Endothelial cell of umbilical vein (primary cell): ENCODE measurements around the gene TRMT112.

Source experiments
- CTCF ChIP-seq, 2 donors: IDR thresholded peaks; 1 replicate in 1 of 2; 2 replicates in 1 of 2; pipeline ENCODE4 v1.5.1; 2011; ENCODE audit warnings: low read length in 2 of 2, mild to moderate bottlenecking in 2 of 2, moderate library complexity in 2 of 2, control low read depth in 1 of 2, inconsistent platforms in 1 of 2, low read depth in 1 of 2; ENCODE audit not compliant: insufficient read depth in 1 of 2; ENCODE audit errors: extremely low read depth in 1 of 2
- EZH2 ChIP-seq: IDR thresholded peaks from 2 replicates; pipeline ENCODE4 v1.6.1; 2012; ENCODE audit warnings: borderline replicate concordance, low read depth, mild to moderate bottlenecking, moderate library complexity, low read length, inconsistent platforms; ENCODE audit not compliant: severe bottlenecking
- JUN ChIP-seq: IDR thresholded peaks from 2 replicates; pipeline ENCODE4 v1.6.1; 2011; ENCODE audit warnings: borderline replicate concordance, low read depth; ENCODE audit not compliant: insufficient read length, insufficient read depth
- MAX ChIP-seq: IDR thresholded peaks from 2 replicates; pipeline ENCODE4 v1.6.1; 2011; ENCODE audit not compliant: insufficient read depth, insufficient read length
- MYC ChIP-seq: IDR thresholded peaks from one replicate; pipeline ENCODE4 v1.6.1; 2011; ENCODE audit warnings: mild to moderate bottlenecking, low read depth, low read length
- POLR2A ChIP-seq: IDR thresholded peaks from 2 replicates; pipeline ENCODE4 v1.6.1; 2012; ENCODE audit warnings: low read depth, mild to moderate bottlenecking, control low read depth, low read length
- POLR2AphosphoS5 ChIP-seq: IDR thresholded peaks from 2 replicates; pipeline ENCODE4 v1.6.1; 2012; ENCODE audit warnings: low read depth, mild to moderate bottlenecking, control low read depth, low read length, moderate library complexity; ENCODE audit not compliant: insufficient read depth

- peak; percentile 86 to 87 for TF ChIP-seq CTCF (IDR thresholded peaks at IDR 0.05; ENCODE audit: extremely low read depth in 1 of 2, insufficient read depth in 1 of 2, low read depth in 1 of 2, low read length in 2 of 2)
- TF ChIP-seq POLR2AphosphoS5: peak; percentile 52
- TF ChIP-seq MAX: no peak
- TF ChIP-seq POLR2A: no peak
- TF ChIP-seq EZH2: no peak
- TF ChIP-seq MYC: no peak
- TF ChIP-seq JUN: peak; percentile 5
Observed at GRCh38 chr11:64355078-64355940, 38.0 kb upstream of the TRMT112 start.
